ENCODE results near the gene PRDM11.

The PRDM11 gene

DNA sequence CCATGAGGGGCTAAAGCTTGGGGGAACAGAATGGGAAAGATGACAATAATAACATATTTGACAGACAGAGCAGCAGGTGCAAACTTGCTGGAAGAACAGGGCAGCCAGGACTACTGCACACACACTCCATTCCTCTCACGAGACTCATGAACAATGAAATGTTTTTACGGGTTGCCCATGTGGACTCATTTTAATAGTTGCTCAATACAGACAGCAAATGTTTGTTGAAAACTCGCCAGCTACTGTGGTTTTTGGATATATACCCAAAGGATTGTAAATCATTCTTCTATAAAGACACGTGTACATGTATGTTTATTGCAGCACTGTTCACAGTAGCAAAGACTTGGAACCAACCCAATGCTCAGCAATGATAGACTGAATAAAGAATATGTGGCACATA is 129.4 kb downstream of the PRDM11 start:
- H3K36me3 ChIP-seq (ENCODE audit: control insufficient read depth, insufficient read depth, low read length), result no peaks in the 10 kb centered on the region
- WGBS (ENCODE audit: insufficient coverage, insufficient read length), result no CpG with 5 or more reads among the region's 4 CpGs
- no peak overlapping the region for H3K27ac ChIP-seq (ENCODE audit: low read length)
- H3K4me1 ChIP-seq (ENCODE audit: control insufficient read depth, insufficient read depth, low read length), result no peaks in the 10 kb centered on the region
- H3K27me3 ChIP-seq (ENCODE audit: control insufficient read depth, insufficient read depth, low read length), result no peaks in the 10 kb centered on the region
- no peak overlapping the region for H3K4me3 ChIP-seq (ENCODE audit: low read length)
- no peaks in the 10 kb centered on the region for H3K9me3 ChIP-seq (ENCODE audit: control insufficient read depth, insufficient read depth, low read length)
- no peak for DNase-seq (ENCODE audit: low read depth, low spot score)

DNA sequence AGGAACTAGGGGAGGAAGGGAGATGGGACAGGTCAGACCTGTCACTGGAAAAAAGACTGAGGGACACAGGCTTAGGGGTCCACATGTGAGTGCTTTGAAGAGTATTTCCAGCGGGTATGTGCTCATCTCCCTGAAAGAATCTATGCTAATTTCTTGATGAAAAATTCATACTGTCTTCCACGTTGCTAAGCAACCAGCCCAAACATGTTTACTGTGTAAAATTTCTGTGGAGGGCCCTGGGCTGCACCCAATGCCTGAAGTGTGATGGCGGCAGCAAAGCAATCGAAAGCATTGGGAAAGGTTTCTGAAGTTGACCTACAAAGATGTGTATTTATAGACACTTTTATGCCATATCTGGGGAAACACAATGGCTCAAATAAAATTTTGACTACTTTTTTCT is 132.3 kb downstream of the PRDM11 start:
- H3K4me3 ChIP-seq (ENCODE audit: low read length), result no peak overlapping the region
- H3K4me1 ChIP-seq (ENCODE audit: control insufficient read depth, insufficient read depth, low read length), result no peaks in the 10 kb centered on the region
- no peak for DNase-seq (ENCODE audit: low read depth, low spot score)
- no peaks in the 10 kb centered on the region for H3K9me3 ChIP-seq (ENCODE audit: control insufficient read depth, insufficient read depth, low read length)
- H3K36me3 ChIP-seq (ENCODE audit: control insufficient read depth, insufficient read depth, low read length), result no peaks in the 10 kb centered on the region
- no peak overlapping the region for H3K27ac ChIP-seq (ENCODE audit: low read length)
- no peaks in the 10 kb centered on the region for H3K27me3 ChIP-seq (ENCODE audit: control insufficient read depth, insufficient read depth, low read length)
- WGBS (ENCODE audit: insufficient coverage, insufficient read length), result no CpG with 5 or more reads among the region's 4 CpGs

DNA sequence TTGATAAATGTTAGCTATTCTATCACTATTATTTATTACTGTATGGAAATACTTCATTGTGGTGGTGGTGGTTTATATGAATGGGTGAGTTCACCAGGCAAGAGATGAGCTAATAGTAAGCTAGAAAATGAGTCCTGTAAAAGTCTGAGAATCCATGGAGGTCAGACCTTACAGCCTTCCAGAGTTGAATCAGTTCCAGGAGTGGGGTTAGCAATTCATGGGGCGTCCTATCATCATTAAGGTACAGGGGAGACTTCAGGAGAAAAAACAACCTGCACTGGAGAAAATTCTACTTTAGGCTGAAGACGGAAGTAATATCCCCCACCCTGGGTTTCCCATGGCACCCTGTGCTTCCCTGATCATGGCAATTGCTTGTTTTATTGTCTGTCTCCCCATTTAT is 133.2 kb downstream of the PRDM11 start:
- no CpG with 5 or more reads among the region's 2 CpGs for WGBS (ENCODE audit: insufficient coverage, insufficient read length)

DNA sequence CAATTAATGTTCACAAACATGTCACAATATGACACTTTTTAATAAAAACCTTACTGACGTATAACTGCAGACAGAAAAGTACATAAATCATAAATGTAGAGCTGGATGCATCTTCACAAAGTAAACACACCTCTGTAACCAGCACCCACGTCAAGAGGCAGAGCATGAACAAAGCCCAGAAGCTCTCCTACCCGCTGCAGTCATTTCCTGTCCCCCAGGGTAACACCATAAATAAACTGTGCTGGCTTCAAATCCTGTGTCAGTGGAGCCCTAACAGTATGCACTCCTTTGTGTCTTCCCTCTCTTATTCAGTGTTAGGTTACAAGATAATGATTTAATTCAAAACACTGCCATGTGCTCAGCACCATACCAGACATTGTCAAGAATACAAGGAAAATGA is 134.0 kb downstream of the PRDM11 start:
- H3K4me3 ChIP-seq (ENCODE audit: low read length), result no peak overlapping the region
- no peak for DNase-seq (ENCODE audit: low read depth, low spot score)
- WGBS (ENCODE audit: insufficient coverage, insufficient read length), result no CpG with 5 or more reads among the region's 3 CpGs
- H3K36me3 ChIP-seq (ENCODE audit: control insufficient read depth, insufficient read depth, low read length), result no peaks in the 10 kb centered on the region
- H3K4me1 ChIP-seq (ENCODE audit: control insufficient read depth, insufficient read depth, low read length), result no peaks in the 10 kb centered on the region; the same call in 1 of the 2 replicates
- no peak overlapping the region for H3K27ac ChIP-seq (ENCODE audit: low read length)
- H3K27me3 ChIP-seq (ENCODE audit: control insufficient read depth, insufficient read depth, low read length), result peaks cover 4% of the 10 kb centered on the region; the same call in 1 of the 2 replicates
- no peaks in the 10 kb centered on the region for H3K9me3 ChIP-seq (ENCODE audit: control insufficient read depth, insufficient read depth, low read length)

More for the DNA sequence above, 133.2 kb downstream of the PRDM11 start:
- Histone ChIP-seq H3K4me1 (ENCODE audit: control insufficient read depth, insufficient read depth, low read length) (no peaks in the 10 kb centered on the region), H3K27me3 (ENCODE audit: control insufficient read depth, insufficient read depth, low read length) (no peaks in the 10 kb centered on the region), H3K4me3 (ENCODE audit: low read length) (no peak overlapping the region), H3K27ac (ENCODE audit: low read length) (no peak overlapping the region), H3K9me3 (ENCODE audit: control insufficient read depth, insufficient read depth, low read length) (no peaks in the 10 kb centered on the region), H3K36me3 (ENCODE audit: control insufficient read depth, insufficient read depth, low read length) (no peaks in the 10 kb centered on the region)
- DNase-seq (ENCODE audit: low read depth, low spot score), result no peak

DNA sequence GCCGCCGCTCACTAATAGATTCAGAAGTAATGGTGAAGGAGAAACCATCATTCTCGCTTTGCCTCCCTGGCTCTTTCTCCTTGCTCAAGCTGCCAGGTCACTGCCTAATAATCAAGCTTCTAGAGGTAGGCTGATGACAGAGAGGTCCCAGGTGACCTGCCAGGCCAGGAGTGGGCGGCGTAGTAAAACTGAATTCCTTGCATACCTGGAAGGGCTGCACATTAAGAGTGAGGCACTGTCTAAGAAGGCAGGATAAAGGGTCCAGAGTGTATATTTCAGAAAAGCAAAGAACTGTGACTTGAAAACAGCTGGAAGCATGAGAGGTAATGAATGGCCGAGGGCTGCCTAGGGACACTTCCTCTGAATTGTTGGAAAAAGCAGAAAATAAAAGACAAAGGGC is 135.6 kb downstream of the PRDM11 start:
- peaks cover 5% of the 10 kb centered on the region; the same call in 1 of the 2 replicates for H3K27me3 ChIP-seq (ENCODE audit: control insufficient read depth, insufficient read depth, low read length)
- no peaks in the 10 kb centered on the region for H3K9me3 ChIP-seq (ENCODE audit: control insufficient read depth, insufficient read depth, low read length)
- DNase-seq (ENCODE audit: low read depth, low spot score), result no peak
- H3K36me3 ChIP-seq (ENCODE audit: control insufficient read depth, insufficient read depth, low read length), result no peaks in the 10 kb centered on the region; the same call in 1 of the 2 replicates
- H3K27ac ChIP-seq (ENCODE audit: low read length), result no peak overlapping the region
- H3K4me3 ChIP-seq (ENCODE audit: low read length), result no peak overlapping the region
- WGBS (ENCODE audit: insufficient coverage, insufficient read length), result no CpG with 5 or more reads among the region's 6 CpGs
- H3K4me1 ChIP-seq (ENCODE audit: control insufficient read depth, insufficient read depth, low read length), result no peaks in the 10 kb centered on the region; the same call in 1 of the 2 replicates
